NCI-H1105 (cell line): ENCODE results near the gene COG5.

Experiments
- DNase-seq: peaks from one replicate; lab custom pipeline; 2025; lab: John Stamatoyannopoulos, UW

The COG5 gene

DNA sequence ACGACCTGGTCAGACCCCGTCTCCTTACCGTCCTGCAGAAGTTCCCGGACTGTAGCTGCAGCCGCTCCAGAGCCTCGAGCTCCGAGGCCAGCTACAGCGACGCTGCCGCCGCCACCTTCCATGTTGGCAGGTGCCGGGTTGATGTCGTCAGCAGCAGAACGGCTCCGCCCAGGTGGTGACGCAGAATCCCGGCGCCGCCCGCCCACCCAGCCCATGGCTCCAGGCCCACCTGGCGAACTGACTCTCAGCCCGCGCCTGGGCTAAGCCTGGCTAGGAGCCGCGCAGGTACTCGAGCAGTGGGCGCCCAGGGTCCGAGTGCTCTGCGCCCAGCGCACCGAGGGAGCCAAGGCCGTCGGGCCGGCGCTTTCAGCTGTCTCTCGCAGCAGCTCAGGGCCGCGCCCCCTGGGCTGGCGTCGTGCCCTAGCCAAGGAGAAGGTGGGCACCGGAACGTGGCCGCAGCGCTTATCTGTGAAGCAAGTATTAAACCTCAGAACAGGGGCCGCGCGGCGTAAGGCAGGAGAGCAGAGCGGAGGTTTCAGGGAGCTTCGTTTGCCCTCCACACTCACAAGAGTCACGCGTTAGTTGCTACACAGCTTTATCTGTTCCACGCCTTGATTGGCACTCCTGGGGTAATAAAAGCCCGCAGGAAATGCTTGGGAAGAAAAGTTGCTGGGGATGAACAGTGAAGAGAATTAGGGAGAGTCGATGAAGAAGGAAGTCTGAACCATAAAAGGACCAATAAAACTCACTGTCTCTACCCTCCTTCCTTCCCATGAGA lies at the start of gene COG5, which contains the start of gene DUS4L:
Gene COG5 (minus strand): TSS at position 146 of the 778 bp plus-strand sequence. CDS start 24 bp downstream, at position 122.
Gene DUS4L (plus strand): TSS at position 197 of the 778 bp plus-strand sequence. CDS start 3,100 bp downstream, outside the sequence.
- peak; percentile 54 for DNase-seq

DNA sequence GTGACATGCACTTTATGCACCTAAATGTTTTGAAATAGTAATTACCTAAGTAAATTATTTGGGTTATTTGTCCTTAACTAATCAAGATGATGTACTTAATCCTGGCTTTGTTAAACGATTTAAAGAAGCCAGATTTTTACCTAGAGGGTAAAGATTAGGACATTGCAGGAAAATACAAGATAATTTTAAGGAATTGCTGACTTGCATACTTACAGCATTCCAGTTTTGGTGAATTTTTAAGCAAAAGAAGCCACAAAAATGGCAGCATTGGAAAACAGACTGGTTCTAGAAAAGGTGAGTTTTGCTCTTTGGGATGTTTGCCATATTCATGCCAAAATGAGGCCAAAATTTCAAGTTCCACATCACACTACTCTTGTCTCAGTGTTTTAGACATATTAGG lies 49.7 kb upstream of the COG5 start:
- DNase-seq: no peak

DNA sequence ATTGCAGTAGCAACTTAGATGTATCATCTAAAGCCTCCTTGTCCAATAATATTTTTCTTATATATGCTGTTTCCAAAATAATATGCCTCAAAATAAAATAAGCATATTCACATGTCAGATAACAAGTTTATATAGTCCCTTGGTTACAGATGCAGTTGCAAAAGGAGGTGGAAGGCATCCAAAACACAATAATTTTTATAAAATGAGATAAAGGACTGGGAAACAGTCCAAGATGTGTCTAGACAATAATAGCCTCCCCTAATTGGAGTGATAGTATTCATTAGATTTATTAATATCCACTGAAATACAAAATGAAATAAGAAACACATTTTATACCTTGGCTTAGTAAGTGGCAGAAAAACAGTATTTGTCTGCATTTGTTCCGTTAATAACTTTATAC lies 46.6 kb upstream of the COG5 start:
- DNase-seq: peak; percentile 19

DNA sequence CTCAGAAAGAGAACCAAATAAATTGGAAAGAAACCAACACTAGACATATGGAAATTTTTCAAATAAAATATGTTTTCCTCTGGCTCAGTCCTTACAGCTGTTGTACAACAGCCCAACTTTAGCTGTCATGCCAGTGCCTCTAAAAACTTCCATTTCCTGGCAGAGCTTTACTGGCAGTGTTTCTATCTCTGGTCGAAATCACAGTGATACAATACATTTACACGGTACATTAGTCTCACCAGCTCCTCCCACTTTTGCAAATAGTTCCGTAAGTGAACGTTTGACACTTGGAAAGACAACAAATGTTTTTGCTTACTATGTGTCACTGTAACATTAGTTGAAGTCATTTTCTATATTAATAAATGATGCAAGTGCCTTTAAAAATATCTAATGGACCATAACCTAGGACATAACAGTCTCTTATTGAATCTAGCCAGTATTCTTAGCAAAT lies 46.1 kb upstream of the COG5 start:
- peak; percentile 14 for DNase-seq

DNA sequence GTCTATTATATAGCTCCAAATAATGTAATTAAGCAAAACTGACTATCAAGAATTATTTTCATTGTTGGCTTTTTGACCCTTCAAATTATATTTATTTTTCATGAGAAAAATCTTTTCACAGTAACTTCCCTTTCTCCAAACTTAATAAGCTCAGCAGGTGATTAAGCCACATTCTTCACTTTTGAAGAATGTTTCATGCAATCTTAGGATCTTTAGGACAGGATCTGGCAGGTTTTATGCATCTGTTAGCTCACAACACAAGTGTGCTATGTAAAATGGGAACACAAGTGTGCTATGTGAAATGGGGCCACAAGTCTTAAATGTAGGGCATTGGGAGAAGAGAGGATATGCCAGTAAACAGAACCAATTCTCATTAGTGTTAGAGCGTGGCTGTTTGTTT lies 42.6 kb upstream of the COG5 start:
- no peak for DNase-seq

DNA sequence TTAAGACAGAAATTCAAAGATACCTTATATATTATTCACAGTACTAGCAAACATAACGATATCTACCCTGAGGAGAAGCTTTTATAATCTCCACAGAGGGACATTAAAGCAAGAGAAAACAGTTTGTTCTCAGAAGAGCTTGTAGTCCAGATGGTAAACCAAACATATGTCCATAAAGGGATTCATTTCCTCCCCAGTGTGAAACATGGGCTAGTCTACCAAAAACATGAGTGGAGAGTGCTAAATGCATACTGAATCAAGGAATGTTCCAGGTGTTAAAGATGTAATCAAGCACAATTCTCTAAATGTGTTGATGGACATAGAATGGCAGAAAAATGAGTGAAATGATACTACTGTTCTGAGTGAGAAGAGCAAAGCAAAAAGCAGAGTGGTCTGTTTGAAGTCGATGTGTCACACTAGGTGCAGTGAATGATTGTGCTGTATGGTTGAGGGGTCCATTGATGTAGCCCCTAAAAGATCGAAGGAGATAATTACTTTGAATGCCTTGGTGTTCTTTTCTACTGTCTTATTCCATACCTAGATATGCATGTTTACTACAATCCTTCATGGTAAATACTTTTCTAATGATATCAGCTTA lies 41.6 kb upstream of the COG5 start:
- no peak for DNase-seq

DNA sequence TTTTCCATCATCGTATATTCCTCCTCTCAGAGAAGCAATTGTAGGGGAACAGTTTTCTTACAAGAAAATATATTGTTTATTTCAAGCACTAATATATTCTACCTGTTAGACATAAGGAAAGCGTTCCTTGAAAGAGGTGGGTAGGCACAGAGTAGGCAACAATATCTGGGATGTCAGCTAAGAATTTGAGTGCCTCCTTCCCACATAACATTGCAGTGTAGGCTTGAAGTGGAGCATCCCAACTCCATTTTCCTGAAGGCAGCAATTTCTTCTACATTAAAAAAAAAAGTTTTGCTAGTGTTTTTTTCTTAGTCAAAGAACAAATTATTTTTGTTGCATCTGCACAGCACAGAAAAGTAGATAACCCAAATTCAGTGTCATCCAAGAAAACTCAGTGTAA lies 37.1 kb upstream of the COG5 start:
- no peak for DNase-seq

DNA sequence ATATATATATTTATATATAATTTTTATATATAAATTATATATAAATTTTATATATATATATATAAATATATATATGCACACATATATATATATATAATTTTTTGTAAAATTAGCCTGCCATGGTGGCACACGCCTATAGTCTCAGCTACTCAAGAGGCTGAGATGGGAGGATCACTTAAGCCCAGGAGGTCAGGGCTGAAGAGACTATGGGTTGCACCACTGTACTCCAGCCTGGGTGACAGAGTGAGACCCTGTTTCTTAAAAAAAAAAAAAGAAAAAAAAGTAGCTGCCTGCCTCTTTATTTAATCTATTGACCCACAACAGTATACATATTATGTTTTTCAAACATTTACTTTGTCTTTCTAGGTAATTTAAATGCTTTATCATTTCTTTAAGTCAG lies 35.5 kb upstream of the COG5 start:
- no peak for DNase-seq

DNA sequence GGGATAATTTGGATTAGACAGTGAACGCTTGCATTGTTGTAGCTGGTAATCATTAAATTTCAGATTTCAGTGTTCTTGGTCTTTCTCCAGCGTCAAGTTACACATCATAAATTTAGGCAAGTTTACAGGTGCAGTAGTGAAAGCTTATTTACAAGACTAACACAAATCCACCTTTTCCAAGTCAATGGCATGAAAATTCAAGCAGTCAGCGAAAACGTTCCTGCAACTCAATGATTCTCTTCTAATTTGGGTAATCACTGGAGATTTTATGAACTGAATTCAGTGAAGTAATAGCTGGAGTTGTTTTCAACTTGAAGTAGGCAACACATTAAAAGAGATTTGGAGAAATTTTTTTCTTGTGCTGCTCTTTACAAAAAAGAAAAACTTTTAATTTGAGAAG lies 34.2 kb upstream of the COG5 start:
- no peak for DNase-seq

DNA sequence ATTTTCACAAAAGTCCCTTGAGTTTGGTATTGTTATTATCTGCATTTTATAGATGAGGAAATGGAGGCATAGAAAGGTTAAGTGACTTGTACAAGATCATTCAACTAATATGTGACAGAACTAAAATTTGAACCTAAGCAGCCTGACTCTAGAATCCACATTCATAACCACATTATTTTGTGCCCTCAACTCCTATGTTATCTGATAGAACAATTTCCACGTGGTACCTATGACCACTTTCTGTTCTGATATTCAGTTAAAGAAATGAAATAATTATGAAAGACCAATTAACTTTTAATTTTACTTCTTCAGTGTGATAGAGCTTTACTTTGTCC lies 33.8 kb upstream of the COG5 start:
- no peak for DNase-seq

DNA sequence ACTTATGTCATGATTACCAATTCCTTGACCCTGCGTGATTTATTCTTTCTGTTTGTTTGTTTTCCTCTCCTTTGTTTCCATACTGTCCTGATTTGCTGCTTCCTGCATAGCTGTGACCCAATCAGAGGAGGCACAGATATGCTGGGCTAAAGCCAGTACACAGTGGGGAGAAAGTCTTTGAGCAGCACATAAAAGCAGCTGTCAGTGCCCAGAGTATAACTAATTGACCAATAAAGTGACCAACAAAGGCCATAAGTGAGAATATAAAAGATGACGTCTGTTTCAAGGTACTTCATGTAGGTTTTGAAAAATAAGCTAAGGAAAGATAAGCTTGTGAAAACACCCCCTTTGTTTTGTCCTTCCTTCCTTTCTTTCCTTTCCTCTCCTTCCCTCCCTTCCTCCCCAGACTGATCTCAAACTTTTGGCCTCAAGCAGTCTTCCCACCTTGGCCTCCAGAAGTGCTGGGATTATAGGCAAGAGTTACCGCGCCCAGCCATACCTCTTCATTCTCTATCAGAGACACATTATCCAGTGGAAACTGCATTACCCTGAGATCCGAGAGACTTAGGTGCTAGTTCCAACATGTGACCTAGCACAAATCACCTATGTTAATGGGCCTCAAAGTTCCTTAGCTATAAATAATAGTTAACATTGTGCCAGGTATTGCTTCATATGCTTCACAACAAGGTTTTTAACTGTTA lies 33.3 kb upstream of the COG5 start:
- DNase-seq: no peak

DNA sequence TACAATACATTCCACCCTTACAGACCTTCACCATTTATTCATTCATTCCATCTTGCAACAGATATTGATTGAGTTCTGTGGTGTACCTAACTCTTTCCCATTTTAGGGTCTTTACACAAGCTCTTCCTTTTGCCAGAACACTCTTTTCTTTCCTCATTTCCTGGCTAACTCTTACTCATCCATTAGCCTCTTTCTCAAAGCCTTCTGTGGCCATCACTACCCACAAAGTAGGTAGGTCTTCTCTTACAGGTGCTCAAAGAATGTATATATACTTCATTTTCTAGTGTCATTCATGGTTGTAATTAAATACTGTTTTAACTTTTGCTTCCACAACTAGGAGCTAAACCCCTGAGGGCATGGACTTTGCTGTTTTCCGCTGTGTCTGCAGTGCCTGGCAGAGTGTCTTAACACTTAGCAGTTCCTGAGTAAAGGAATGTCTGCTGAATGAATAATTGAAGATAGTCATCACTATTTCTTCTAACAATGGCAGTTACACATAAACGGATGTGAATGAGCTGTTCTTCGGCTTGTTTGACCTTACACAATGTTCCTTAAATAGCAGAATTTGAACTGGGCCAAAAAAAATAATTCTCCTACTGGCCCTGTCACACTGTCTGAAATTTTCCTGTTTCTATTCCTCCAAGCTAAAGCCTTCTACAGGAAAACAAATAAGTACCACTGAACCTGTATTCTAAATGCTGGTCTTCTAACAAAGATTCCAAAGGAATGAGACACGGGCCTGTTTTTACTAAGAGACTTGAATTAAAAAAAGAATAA lies 31.4 kb upstream of the COG5 start:
- DNase-seq: no peak

DNA sequence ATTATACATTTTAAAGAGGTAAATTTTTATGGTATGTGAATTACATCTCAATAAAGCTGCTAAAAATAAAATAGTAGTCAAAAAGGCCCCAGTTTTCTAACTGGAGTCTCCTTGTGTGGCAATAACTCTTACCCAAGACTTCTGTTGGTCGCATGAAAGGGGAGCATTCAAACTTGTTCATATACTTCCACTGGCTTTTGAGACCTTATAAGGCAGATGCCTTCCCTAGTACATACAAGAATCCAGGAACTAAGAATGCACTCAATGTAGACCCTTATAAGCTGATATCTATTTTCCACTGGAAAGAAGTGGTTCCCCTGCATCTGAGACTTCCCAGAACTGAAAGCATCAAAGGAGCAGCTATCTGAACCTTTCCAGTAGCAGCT lies 29.3 kb upstream of the COG5 start:
- no peak for DNase-seq

DNA sequence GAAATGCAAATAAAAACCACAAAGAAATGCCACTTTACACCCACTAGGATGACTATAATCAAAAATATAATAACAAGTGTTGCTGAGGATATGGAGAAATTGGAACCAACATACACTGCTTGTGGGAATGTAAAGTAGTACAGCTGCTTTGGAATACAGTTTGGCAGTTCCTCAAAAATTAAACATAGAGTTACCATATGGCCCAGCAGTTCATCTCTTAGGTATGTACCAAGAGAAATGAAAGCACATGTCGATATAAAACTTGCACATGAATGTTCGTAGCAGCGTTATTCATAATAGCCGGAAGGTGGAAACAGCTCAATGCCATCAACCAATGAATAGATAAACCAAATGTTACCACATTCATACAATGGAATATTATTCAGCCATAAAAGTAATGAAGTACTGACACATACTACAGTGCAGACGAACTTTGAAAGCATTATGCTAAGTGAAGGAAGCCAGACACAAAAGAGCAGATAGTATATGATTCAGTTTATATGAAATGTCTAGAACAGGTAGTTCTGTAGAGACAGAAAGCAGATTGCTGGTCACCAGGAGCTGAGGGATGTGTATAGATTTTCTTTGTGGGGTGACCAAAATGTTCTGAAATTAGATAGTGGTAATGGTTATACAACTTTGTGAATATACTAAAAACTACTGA lies 28.8 kb upstream of the COG5 start:
- DNase-seq: no peak

DNA sequence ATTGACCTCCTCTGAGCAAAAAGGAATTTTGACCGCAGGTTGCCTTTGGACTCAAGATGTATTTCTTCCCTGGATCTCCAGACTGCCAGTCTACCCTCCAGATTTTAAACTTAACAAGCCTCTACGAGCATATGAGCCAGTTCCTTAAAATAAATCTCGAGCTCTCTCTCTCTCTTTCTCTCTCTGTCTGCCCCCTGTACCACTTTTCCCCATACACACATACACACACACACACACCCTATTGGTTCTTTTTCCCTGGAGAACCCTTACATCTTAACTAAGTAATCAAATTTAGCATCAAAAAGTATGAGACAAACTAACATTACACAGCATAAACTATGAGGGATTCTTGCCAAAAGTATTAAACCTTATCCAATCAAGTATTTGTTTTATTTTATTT lies 27.7 kb upstream of the COG5 start:
- DNase-seq: no peak

DNA sequence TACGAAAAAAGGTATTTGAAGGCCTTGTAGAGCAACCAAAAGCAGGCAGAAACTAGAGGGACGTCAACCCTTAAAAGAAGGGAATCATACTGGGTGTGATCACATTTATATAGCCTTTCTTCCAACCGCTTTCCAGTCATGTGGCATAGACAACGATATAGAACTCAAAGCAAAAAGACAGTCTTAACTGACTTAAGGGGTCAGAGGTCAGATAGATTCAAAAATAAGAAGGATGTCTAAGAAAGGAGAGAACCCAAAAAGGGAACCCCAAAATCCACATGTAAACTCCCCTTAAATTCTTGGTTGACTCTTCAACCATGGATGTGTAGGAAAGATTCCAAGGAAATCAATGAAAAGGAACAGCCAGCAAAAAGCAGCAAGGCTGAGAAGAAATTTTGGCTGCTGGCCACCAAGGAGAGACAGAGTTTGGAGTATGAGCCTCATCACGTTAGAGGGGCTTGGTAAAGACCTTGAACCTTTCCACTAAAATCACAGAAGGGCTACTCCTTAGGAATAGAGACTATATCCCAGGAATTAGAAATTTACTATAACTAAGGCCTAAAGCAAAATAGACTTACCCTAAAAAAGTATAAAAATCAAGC lies 24.9 kb upstream of the COG5 start:
- no peak for DNase-seq

DNA sequence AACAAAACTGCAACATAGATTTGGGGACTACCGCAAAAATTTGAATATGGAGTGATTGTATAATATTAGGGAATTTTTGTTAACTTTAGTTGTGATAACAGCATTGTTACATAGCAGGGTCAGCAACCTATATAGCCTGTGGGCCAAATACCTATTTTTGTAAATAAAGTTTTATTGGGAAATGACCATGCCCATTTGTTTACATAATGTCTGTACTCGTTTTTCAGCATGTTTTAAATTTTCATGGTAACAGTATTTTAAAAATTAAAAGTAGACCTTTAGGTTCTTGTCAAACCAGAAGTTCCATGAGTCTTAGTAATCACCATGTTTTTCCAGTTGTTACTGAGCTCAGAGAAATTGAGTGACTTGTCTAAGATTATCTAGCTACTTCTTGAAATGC lies 21.0 kb upstream of the COG5 start:
- no peak for DNase-seq

DNA sequence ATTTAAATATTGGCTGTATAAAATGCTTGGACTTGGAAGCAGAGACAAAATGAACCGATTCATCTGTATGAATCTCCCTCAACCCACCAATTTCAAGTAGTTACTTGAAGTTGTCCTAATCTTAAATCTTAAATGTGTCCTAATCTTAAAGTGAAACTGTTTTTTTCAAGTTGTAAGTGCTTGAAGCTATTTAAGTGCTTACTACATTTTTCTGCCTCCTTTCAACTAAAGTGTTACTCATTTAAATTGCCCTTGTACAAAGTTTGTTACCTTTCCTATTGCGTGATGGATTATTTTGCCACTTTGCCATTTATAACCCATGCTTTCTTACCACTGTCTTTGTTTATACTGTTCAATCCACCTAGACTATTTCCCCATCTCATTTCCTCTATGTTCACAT lies 19.2 kb upstream of the COG5 start:
- DNase-seq: no peak

DNA sequence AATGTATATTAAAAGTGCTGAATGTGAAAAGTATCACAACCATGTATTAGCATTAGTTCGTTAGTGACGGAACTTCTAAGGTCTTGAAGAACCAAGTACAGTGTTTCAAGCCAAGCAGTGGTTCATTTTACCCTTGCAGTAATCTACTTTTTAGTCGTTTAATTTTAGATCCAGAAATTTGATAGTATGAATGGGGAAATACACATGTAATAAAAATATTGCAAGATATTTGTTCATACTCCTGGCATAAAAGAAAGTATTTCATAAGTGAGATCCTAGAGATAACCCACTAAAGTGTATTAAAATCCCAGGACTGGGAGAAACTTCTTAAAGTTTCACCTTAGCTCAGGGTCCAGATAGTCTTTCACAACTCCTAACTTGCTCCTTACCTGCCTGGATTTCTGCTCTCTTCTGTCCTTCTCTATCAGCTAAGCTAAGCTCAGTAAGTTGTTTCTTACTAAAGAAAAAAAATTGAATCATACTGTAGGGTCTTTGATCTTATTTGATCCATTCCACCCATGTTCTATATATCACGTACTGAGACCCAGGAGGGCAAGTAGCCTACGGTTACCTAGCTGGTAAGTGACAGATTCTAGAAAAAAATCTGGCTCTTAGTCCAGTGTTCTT lies 17.8 kb upstream of the COG5 start:
- no peak for DNase-seq

DNA sequence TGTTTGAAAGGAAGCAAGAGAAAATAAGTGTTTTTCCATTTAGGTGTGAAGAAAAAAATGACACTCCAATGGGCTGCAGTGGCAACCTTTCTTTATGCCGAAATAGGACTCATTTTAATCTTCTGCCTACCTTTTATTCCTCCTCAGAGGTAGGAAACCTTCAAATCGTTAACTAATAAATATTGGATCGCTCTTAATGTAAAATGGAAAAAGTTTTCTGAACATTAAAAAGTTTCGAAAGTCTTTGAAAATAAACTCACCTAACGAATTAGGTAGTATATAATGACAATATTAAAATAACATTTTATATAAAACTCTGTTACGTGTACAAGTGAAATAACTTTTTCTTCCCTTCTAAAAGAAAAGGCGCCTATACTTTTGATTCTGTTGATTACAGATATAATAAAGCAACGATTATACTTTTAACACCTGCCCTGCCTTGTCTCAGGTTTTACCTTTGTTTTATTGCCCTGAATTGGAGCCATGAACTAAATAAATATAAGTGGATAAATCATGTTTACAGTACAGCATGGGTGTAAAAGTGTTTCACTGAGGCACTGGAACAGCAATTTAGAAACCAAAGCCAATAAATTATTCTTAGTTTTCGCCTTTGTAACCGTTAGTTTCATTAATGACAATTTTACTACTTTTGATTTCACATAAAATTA lies 17.1 kb upstream of the COG5 start:
- no peak for DNase-seq
